ENCODE results near the gene ARHGEF6.

DNA sequence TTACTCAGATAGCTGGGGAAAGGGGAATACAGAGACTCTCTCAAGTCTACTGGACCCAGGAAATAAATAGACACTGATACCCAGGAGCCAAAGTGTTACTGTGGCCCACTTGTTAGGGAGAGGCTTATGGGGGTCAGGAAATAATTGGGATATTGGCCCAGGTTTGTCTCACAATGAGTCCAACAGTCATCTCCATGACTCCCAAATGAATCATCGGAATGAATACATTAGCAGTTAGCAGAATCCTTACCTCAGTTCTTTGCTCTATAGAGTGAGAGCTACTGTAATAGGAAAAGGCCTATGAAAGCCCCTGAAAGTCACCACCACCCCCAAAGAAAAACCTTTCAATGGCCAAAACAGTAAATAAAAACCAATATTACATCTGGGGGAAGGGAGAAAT lies 42.4 kb upstream of the ARHGEF6 start:
- TF ChIP-seq POLR2A (IDR thresholded peaks at IDR 0.05), result no peak
- TF ChIP-seq, protein P1, sequence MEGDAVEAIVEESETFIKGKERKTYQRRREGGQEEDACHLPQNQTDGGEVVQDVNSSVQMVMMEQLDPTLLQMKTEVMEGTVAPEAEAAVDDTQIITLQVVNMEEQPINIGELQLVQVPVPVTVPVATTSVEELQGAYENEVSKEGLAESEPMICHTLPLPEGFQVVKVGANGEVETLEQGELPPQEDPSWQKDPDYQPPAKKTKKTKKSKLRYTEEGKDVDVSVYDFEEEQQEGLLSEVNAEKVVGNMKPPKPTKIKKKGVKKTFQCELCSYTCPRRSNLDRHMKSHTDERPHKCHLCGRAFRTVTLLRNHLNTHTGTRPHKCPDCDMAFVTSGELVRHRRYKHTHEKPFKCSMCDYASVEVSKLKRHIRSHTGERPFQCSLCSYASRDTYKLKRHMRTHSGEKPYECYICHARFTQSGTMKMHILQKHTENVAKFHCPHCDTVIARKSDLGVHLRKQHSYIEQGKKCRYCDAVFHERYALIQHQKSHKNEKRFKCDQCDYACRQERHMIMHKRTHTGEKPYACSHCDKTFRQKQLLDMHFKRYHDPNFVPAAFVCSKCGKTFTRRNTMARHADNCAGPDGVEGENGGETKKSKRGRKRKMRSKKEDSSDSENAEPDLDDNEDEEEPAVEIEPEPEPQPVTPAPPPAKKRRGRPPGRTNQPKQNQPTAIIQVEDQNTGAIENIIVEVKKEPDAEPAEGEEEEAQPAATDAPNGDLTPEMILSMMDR (IDR thresholded peaks at IDR 0.05), result no peak
